Measurements from ENCODE around the gene MACROH2A2.
"Not testable (repeated sequence)": the region's sequence is repeated elsewhere in the genome, so short reads cannot be mapped to it uniquely, and the experiment has no call there.

Gene MACROH2A2

DNA sequence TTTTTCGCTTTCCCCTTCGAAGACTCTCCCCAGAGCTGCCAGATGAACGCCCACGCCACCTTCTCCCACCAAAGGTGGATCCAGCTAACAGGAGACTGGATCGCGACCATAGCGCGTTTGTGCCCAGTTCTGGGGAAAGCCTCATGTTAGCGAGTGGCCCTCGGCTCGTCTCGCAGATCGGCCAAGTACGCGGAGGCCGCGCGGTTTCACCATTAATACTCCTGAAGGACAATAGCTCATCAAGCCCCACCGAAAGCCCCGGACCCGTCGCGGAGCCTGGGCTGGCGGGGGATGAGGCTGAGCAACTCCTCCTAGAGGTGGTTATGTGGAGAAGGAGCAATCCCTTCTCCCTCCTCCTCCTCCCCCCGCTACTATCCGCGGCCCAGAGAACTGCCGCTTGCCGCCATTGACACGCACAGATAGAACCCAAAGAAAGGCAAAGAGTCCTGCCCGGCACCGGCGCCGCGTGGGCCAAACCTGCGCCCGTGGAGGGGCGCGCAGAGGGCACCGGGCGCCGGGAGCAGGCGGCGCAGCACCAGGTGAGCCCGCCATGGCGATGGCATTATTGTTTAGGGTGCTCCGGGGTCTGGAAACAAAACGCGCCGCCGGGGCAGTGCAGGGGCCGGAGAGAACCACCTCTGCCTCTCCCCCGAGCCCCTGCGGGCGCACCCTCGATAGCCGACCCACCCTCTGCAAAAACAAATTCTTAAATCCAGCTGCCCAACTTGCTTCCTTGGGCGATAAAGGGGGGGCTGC is at the start of gene MACROH2A2:
MACROH2A2 (plus strand) TSS at position 385 of the 756 bp plus-strand sequence. CDS start 22,813 bp downstream, outside the sequence.
- DNase-seq (ENCODE audit: low read depth in 2 of 2) = no peak

DNA sequence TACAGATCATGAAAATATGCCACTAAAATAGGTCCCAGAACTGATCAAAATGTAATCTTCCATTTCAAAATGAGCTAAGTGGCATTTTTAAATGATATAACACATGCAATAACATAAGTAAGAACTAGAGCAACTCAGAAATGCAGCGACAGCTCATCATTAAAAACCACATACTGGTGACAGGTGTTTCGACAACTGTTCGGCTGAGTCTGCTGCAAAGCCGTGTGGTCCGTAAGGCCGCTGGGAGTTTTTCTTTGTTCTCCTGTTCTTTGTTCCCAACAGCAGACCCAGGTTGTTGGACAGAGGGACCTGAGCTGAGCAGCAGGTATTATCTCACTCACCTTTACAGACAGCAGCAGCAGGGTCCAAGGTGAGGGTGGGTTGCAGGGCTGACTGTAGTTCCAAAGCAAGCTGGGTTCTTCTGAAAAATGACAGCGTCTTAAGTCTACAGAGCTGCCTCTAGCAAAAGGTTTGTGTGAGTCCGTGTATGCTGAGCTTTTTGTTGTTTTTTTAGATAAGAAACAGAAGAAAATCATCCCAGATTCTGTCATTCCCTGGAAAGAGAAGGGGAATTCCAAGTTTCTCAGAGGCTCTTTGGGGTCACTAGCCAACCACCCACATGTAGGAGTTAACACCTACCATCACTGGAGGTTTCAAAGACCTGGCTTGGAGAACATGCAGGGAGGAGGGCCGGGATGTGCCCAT is 45.4 kb upstream of the MACROH2A2 start:
- no peak for DNase-seq (ENCODE audit: low read depth in 2 of 2)

GRCh38 chr10:70031215-70031614 is 21.4 kb upstream of the MACROH2A2 start:
- no peak for DNase-seq (ENCODE audit: low read depth in 2 of 2)

GRCh38 chr10:70032667-70033289 is 19.9 kb upstream of the MACROH2A2 start:
- DNase-seq (ENCODE audit: low read depth in 2 of 2) = no peak

GRCh38 chr10:70034232-70034631 is 18.4 kb upstream of the MACROH2A2 start:
- DNase-seq (ENCODE audit: low read depth in 2 of 2) = no peak

GRCh38 chr10:70035531-70035930 is 17.1 kb upstream of the MACROH2A2 start:
- DNase-seq (ENCODE audit: low read depth in 2 of 2) = no peak

DNA sequence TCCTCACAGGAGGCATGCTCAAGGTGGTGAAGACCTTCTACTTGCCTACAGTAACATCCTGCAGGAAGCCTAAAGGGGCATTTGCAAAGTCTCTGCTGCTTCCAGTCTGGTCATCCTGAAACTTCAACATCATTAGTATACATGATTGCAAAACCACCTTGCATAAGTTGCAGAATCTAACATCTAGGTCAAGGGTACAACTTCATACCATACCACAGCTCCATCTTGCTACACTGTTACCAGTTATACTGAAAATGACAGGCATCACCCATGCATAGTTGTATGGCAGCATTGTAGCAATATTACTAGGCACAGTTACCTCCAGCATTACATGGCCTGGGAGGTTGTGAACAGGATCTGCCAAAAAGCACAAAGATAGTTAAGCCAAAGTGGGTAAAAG is 13.7 kb upstream of the MACROH2A2 start:
- no peak for DNase-seq (ENCODE audit: low read depth in 2 of 2)

GRCh38 chr10:70041016-70041415 is 11.6 kb upstream of the MACROH2A2 start:
- DNase-seq (ENCODE audit: low read depth in 2 of 2) = no peak

DNA sequence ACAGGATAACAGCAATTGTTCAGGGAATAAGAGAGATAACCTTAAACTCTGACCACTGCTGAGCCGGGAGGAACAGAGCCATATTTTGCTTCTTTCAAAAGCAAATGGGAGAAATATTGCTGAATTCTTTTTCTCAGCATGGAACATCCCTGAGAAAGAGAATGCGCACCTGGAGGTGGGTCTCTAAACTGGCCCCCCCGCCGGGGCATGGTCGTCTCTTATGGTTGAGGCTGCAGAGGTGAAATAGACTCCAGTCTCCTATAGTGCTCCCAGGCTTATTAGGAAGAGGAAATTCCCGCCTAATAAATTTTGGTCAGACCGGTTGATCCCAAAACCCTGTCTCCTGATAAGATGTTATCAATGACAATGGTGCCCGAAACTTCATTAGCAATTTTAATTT is 10.9 kb upstream of the MACROH2A2 start:
- not testable (repeated sequence) for DNase-seq (ENCODE audit: low read depth in 2 of 2)

GRCh38 chr10:70047066-70047465 is 5.6 kb upstream of the MACROH2A2 start:
- DNase-seq (ENCODE audit: low read depth in 2 of 2) = not testable (repeated sequence)

- no peak for DNase-seq (ENCODE audit: low read depth in 2 of 2)
Measured at GRCh38 chr10:70048030-70048723, 4.5 kb upstream of the MACROH2A2 start.

DNA sequence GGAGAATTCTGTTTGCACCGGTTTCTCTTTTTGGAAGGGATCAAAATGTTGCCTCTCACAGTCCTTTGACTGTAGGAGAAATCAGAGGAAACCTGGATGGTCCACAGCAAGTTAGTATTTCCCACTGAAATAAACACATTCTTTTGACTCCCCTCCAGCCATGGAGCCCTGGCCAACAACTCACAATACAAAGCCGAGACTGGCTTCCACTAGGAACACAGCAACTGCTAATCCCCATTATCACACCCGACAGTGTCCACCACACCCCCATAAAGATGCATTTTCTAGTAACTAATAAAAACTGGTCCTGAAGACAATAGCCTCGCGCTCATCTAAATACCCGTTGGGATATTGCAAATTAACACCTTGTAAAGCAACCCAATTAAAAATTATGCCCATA is 798 bp upstream of the MACROH2A2 start:
- no peak for DNase-seq (ENCODE audit: low read depth in 2 of 2)

GRCh38 chr10:70053218-70053840 is 683 bp downstream of the MACROH2A2 start:
- no peak for DNase-seq (ENCODE audit: low read depth in 2 of 2)

- DNase-seq (ENCODE audit: low read depth in 2 of 2) = no peak
Measured at GRCh38 chr10:70053841-70054288, 1.2 kb downstream of the MACROH2A2 start.

DNA sequence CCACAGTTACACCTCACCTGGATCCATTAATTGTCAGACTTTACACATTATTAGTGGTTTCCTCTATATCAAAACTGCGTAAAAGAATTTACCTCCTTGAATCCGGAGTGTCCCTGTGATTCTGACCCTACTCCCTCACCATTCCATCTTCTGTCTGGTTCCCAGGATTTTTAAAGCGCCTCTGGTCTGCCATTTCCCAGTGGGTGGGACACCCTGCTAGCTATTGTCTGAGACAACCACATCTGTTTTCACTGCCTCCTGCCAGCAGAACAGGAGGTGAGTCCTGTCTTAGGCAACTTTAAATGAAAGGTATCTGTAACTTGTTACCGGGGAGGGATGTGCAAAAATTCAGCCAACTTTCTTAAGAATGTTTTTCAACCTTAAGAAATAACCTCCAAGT is 2.3 kb downstream of the MACROH2A2 start:
- no peak for DNase-seq (ENCODE audit: low read depth in 2 of 2)

- no peak for DNase-seq (ENCODE audit: low read depth in 2 of 2)
Measured at GRCh38 chr10:70055550-70055949, 2.9 kb downstream of the MACROH2A2 start.

GRCh38 chr10:70057306-70057705 is 4.7 kb downstream of the MACROH2A2 start:
- no peak for DNase-seq (ENCODE audit: low read depth in 2 of 2)

DNA sequence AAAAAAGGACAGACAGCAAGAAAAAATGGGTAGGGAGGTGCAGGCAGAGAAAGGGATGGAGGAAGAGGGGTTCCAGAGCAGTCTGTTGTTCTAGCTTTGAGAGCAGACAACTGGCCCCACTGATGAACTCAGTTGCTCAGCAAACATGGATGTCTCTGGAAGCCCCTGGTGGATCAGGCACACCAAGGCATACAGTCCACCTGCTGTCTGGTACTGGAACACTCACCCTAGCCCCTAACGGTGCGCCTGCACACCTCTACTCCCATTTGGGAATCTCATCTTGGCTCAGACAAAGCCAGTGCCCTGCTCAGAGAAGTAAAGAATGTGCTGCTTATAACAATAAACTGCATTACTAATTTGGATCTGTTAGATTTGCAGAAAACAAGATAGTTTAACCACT is 7.7 kb downstream of the MACROH2A2 start:
- DNase-seq (ENCODE audit: low read depth in 2 of 2) = no peak

GRCh38 chr10:70063418-70064098 is 10.9 kb downstream of the MACROH2A2 start:
- no peak for DNase-seq (ENCODE audit: low read depth in 2 of 2)

DNA sequence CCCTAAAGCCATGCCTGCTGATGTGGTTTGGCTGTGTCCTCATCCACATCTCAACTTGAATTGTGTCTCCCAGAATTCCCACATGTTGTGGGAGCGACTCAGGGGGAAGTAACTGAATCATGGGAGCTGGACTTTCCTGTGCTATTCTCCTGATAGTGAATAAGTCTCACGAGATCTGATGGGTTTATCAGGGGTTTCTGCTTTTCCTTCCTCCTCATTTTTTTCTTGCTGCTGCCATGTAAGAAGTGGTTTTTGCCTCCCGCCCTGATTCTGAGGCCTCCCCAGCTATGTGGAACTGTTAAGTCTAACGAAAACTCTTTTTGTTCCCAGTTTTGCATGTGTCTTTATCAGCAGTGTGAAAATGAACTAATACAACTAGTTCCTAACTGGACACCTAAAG is 11.8 kb downstream of the MACROH2A2 start:
- DNase-seq (ENCODE audit: low read depth in 2 of 2) = no peak

DNA sequence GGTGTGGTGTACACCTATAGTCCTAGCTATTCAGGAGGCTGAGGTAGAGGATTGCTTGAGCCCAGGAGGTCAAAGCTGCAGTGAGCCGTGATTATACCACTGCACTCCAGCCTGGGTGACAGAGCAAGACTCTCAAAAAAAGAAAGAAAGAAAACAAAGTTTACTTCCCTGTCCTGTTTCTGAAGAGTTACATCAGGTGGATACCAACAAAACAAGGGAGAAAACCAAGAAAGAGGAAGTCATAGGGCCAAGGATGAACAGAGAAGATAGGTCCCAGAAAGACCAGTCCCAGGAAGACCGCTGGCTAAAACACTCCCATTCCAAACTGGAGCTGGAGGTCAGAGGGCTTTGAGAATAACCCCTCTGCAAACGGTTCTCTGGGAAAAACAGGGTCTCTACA is 13.5 kb downstream of the MACROH2A2 start:
- no peak for DNase-seq (ENCODE audit: low read depth in 2 of 2)
